ENCODE results near the gene CLEC19A. TPM values are rescaled to one million over a fixed set of nuclear protein-coding genes. Genes with fewer than 3 reads are reported as not detected.

Gene CLEC19A
- total and polyA plus RNA-seq, 2 donors: not detected

- H3K4me1 ChIP-seq (ENCODE audit: insufficient read depth): no peaks in the 10 kb centered on the region
- no peak overlapping the region for H3K4me3 ChIP-seq (ENCODE audit: low read depth, low read length)
- WGBS: 78% methylated on average over 9 of the region's 9 CpGs
- DNase-seq (ENCODE audit: extremely low spot score): no peak
- H3K27ac ChIP-seq (ENCODE audit: low read depth): no peak overlapping the region
- H3K36me3 ChIP-seq (ENCODE audit: insufficient read depth): peaks cover 4% of the 10 kb centered on the region
These were observed 20.1 kb upstream of the CLEC19A start for GRCh38 chr16:19265380-19265930.

DNA sequence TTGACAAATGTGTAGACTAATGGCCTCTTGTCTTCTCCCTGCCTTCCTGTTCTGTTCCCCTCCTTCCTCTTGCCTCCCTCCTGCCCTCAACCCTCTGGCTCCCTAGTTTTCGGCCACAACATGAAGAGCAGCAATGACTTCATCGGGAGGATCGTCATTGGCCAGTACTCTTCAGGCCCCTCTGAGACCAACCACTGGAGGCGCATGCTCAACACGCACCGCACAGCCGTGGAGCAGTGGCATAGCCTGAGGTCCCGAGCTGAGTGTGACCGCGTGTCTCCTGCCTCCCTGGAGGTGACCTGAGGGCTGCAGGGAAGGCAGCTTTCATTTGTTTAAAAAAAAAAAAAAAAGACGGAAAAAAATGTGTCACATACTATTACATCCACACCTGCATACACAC, 18.8 kb upstream of the CLEC19A start:
- no peak for DNase-seq (ENCODE audit: extremely low spot score)
- Histone ChIP-seq H3K36me3 (ENCODE audit: insufficient read depth) (peaks cover 4% of the 10 kb centered on the region), H3K4me1 (ENCODE audit: insufficient read depth) (no peaks in the 10 kb centered on the region), H3K27ac (ENCODE audit: low read depth) (no peak overlapping the region), H3K4me3 (ENCODE audit: low read depth, low read length) (no peak overlapping the region)
- 91% methylated on average over 11 of the region's 11 CpGs for WGBS

DNA sequence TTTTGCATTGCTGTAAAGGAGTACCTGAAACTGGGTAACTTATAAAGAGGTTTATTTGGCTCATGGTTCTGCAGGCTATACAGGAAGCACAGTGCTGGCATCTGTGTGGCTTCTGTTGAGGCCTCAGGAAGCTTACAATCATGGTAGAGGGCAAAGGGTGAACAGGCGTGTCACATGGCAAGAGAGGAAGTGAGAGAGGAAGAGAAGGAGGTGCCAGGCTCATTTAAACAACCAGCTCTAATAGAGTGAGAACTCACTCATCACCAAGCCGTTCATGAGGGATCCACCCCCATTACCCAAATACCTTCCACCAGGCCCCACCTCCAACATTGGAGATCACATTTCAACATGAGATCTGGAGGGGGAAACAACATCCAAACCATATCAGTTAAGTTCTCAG, 16.4 kb upstream of the CLEC19A start:
- 65% methylated on average over 2 of the region's 2 CpGs for WGBS
- DNase-seq (ENCODE audit: extremely low spot score): no peak
- no peak overlapping the region for H3K4me3 ChIP-seq (ENCODE audit: low read depth, low read length)
- no peaks in the 10 kb centered on the region for H3K4me1 ChIP-seq (ENCODE audit: insufficient read depth)
- no peak overlapping the region for H3K27ac ChIP-seq (ENCODE audit: low read depth)
- H3K36me3 ChIP-seq (ENCODE audit: insufficient read depth): peaks cover 4% of the 10 kb centered on the region

DNA sequence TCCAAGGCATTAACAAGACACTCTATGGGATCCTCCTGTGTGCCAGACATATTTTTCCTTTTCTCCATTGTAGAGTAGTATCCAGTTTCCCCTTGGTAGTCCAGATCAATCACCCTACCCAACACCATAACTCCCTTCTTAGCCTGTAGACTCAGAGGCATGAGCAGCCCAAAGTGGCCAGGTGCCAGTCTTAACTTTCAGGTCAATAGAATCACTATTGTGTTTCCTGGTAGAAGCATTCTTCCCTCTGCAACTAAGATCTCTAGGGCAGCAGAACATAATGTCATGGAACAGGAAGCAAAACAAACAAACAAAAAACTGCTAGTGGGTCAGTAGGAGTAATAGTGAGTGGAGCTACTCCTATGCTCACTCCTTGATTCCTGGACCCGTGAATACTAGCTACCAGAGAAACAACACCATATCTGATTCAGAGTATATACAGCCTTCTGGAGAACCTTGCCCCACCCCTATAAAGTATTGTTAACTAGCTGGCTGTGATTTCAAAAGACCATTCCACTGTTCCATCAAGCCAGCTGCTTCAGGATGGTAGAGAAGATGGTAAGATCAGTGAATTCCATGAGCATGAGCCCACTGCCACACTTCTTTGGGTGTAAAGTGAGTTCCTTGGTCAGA, 11.2 kb upstream of the CLEC19A start:
- H3K4me1 ChIP-seq (ENCODE audit: insufficient read depth): no peaks in the 10 kb centered on the region

DNA sequence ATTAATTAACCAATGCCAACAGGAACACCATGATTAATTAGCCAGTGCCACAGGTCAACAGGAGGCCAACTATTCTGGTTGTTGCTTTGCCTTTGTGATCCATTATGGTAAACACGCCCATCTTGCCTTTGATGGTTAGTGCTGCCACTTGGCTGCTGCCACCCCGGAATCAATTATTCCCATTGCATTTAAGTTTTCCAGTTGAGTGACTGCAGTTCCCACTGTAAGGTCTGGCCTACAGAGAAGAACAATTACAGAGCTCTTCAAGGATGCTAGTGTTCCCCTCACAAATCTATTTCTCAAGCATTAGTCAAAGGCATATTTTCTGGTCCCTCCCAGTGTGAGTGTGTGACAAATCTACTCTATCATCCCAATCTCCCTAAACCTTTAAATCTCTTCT, 7.1 kb upstream of the CLEC19A start:
- 91% methylated on average over 2 of the region's 2 CpGs for WGBS
- no peak for DNase-seq (ENCODE audit: extremely low spot score)
- H3K4me1 ChIP-seq (ENCODE audit: insufficient read depth): no peaks in the 10 kb centered on the region
- no peaks in the 10 kb centered on the region for H3K36me3 ChIP-seq (ENCODE audit: insufficient read depth)
- no peak overlapping the region for H3K27ac ChIP-seq (ENCODE audit: low read depth)
- no peak overlapping the region for H3K4me3 ChIP-seq (ENCODE audit: low read depth, low read length)

More for the DNA sequence above, 11.2 kb upstream of the CLEC19A start:
- no peak overlapping the region for H3K4me3 ChIP-seq (ENCODE audit: low read depth, low read length)
- WGBS: 75% methylated on average over 1 of the region's 1 CpG
- no peak overlapping the region for H3K27ac ChIP-seq (ENCODE audit: low read depth)
- no peaks in the 10 kb centered on the region for H3K36me3 ChIP-seq (ENCODE audit: insufficient read depth)
- DNase-seq (ENCODE audit: extremely low spot score): no peak

GRCh38 chr16:19281246-19281645, 4.3 kb upstream of the CLEC19A start:
- H3K4me3 ChIP-seq (ENCODE audit: low read depth, low read length): no peak overlapping the region
- H3K4me1 ChIP-seq (ENCODE audit: insufficient read depth): no peaks in the 10 kb centered on the region
- no peak for DNase-seq (ENCODE audit: extremely low spot score)
- H3K27ac ChIP-seq (ENCODE audit: low read depth): no peak overlapping the region
- 86% methylated on average over 2 of the region's 2 CpGs for WGBS
- H3K36me3 ChIP-seq (ENCODE audit: insufficient read depth): no peaks in the 10 kb centered on the region

GRCh38 chr16:19282101-19282500, 3.4 kb upstream of the CLEC19A start:
- H3K4me3 ChIP-seq (ENCODE audit: low read depth, low read length): no peak overlapping the region
- no peak for DNase-seq (ENCODE audit: extremely low spot score)
- no peaks in the 10 kb centered on the region for H3K36me3 ChIP-seq (ENCODE audit: insufficient read depth)
- H3K27ac ChIP-seq (ENCODE audit: low read depth): no peak overlapping the region
- H3K4me1 ChIP-seq (ENCODE audit: insufficient read depth): no peaks in the 10 kb centered on the region
- WGBS: 75% methylated on average over 3 of the region's 3 CpGs

DNA sequence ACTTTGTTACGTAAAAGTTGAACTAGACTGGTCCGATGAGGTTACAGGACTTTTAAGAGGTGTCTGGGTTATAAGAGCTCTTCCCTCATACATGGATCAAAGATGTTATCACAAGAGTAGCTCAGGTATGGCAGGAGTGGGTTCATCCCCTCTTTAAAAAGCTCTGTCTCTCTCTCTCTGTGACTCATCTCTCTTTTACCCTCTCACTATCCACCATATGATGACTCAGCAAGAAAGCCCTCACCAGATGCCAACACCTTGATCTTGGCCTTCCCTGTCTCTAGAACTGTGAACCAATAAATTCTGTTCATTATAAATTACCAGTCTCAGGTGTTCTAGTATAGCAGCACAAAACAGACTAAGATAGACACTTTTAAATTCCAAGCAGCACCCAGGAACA, 1.9 kb upstream of the CLEC19A start:
- no peaks in the 10 kb centered on the region for H3K36me3 ChIP-seq (ENCODE audit: insufficient read depth)
- no peaks in the 10 kb centered on the region for H3K4me1 ChIP-seq (ENCODE audit: insufficient read depth)
- no peak for DNase-seq (ENCODE audit: extremely low spot score)
- H3K27ac ChIP-seq (ENCODE audit: low read depth): no peak overlapping the region
- WGBS: 62% methylated on average over 2 of the region's 2 CpGs
- H3K4me3 ChIP-seq (ENCODE audit: low read depth, low read length): no peak overlapping the region

- WGBS: 54% methylated on average over 1 of the region's 1 CpG
- Histone ChIP-seq H3K4me3 (ENCODE audit: low read depth, low read length) (no peak overlapping the region), H3K4me1 (ENCODE audit: insufficient read depth) (no peaks in the 10 kb centered on the region), H3K36me3 (ENCODE audit: insufficient read depth) (no peaks in the 10 kb centered on the region), H3K27ac (ENCODE audit: low read depth) (no peak overlapping the region)
- no peak for DNase-seq (ENCODE audit: extremely low spot score)
These were observed 1.3 kb upstream of the CLEC19A start for GRCh38 chr16:19284207-19284606.

- Histone ChIP-seq H3K36me3 (ENCODE audit: insufficient read depth) (no peaks in the 10 kb centered on the region), H3K27ac (ENCODE audit: low read depth) (no peak overlapping the region), H3K4me1 (ENCODE audit: insufficient read depth) (no peaks in the 10 kb centered on the region), H3K4me3 (ENCODE audit: low read depth, low read length) (no peak overlapping the region)
- no peak for DNase-seq (ENCODE audit: extremely low spot score)
- 79% methylated on average over 2 of the region's 2 CpGs for WGBS
These were observed 1.3 kb downstream of the CLEC19A start for GRCh38 chr16:19286827-19287226.

GRCh38 chr16:19287241-19287640, 1.7 kb downstream of the CLEC19A start:
- H3K36me3 ChIP-seq (ENCODE audit: insufficient read depth): no peaks in the 10 kb centered on the region
- no peak overlapping the region for H3K4me3 ChIP-seq (ENCODE audit: low read depth, low read length)
- 88% methylated on average over 4 of the region's 4 CpGs for WGBS
- no peak for DNase-seq (ENCODE audit: extremely low spot score)
- no peaks in the 10 kb centered on the region for H3K4me1 ChIP-seq (ENCODE audit: insufficient read depth)
- no peak overlapping the region for H3K27ac ChIP-seq (ENCODE audit: low read depth)

DNA sequence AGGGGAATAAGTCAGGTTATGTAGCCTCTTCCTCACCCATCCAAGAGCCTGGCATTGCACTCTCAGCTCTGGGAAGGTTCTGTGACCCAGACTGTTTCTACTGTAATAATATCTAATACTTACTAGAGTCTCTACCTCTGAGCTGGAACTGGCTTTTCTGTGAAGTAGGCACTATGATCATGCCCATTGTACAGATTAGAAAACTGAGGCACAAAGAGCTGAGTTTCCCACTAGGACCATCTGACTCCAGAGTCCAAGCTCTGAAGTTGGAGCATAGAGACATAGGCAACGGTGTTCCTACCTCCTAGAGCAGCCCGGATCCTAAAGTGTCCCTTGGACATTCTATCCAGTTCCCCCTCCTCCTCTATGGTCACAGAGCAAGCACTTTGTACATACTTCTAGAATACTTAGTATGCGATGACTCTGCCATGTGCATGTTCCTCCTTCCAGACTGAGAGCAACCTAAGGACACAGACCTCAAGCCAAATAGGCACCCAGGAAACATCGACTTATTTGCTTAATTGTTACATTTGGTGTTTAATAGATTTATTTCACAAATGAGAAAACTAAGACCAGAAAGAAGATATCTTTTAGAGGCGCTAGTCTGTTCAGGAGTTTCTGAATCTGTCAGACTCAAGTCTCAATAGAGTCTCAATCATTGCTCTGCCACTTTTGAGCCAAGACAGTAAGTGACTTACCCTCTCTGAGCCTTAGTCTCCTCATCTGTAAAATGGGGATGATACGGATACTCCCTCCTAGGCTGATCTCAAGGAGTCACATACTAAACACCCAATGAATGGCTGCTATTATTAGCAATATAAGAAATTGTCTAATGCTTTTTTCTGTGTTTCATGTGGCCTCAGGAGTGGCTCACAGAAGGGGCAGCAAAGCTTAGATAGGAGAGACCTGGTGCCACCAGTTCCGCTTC, 3.6 kb downstream of the CLEC19A start:
- WGBS: 84% methylated on average over 7 of the region's 7 CpGs

DNA sequence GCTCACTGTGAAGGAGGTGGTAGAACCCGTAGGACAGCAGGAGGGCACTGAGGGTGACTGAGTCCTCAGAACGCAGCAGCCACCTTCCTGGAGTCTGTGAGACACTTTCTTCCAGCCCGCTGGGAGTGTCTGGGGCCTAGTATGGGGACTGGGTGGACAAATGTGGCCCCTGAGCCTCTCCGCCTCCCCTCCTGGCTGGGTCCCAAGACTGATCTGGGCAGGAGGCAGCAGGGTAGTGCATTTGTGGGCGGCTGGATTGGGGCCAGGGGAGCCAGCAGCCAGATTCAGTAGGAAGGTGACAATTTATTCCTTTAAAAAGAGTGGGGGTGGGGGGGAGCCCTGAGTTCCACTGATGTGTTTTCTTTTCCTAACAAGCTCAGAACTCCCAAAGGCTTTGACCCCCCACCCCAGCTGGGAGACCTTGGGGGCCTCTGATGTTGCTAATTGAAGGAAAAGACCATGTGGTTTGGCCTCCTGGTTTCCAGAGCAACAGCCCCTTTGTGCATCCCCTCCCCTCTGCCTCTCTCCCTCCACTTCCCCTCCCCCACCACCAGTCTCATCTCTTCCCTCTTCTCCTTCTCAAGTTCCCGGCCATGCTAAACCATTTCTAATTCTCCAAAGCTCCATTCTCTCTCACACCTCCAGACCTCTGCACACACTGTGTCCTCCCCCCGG, 4.4 kb downstream of the CLEC19A start:
- WGBS: 44% methylated on average over 7 of the region's 7 CpGs

More for the DNA sequence above, 3.6 kb downstream of the CLEC19A start:
- no peaks in the 10 kb centered on the region for H3K4me1 ChIP-seq (ENCODE audit: insufficient read depth)
- no peak overlapping the region for H3K27ac ChIP-seq (ENCODE audit: low read depth)
- H3K36me3 ChIP-seq (ENCODE audit: insufficient read depth): no peaks in the 10 kb centered on the region
- DNase-seq (ENCODE audit: extremely low spot score): no peak
- H3K4me3 ChIP-seq (ENCODE audit: low read depth, low read length): no peak overlapping the region

More for the DNA sequence above, 4.4 kb downstream of the CLEC19A start:
- no peak for DNase-seq (ENCODE audit: extremely low spot score)
- Histone ChIP-seq H3K4me3 (ENCODE audit: low read depth, low read length) (no peak overlapping the region), H3K4me1 (ENCODE audit: insufficient read depth) (no peaks in the 10 kb centered on the region), H3K36me3 (ENCODE audit: insufficient read depth) (no peaks in the 10 kb centered on the region), H3K27ac (ENCODE audit: low read depth) (no peak overlapping the region)

All from urinary bladder (tissue), 4 donors.